ENCODE measurements around the gene AK4. TPM values are rescaled to one million over a fixed set of nuclear protein-coding genes. Genes with fewer than 3 reads are reported as not detected.

Gene AK4
- total and polyA plus RNA-seq, 2 donors from 2014 or later: 47.6 to 131 TPM

- Histone ChIP-seq H3K4me3 (ENCODE audit: low read length in 3 of 3) (no peak overlapping the region), H3K4me1 (ENCODE audit: control insufficient read depth in 2 of 3, insufficient read depth in 2 of 3, low read depth in 1 of 3, low read length in 3 of 3) (peaks cover 0 to 20% (median 6%) of the 10 kb centered on the region in 3 donors), H3K9ac (ENCODE audit: low read length in 3 of 3) (no peak overlapping the region), H3K9me3 (ENCODE audit: control insufficient read depth in 2 of 3, insufficient read depth in 1 of 3, low read length in 3 of 3) (no peaks in the 10 kb centered on the region), H3K36me3 (ENCODE audit: control insufficient read depth in 2 of 3, insufficient read depth in 3 of 3, low read length in 3 of 3) (peaks cover 0 to 8% (median 0%) of the 10 kb centered on the region in 3 donors), H3K27me3 (ENCODE audit: control insufficient read depth, insufficient read depth, low read length) (no peaks in the 10 kb centered on the region), H3K27ac (ENCODE audit: low read depth in 2 of 2, low read length in 2 of 2) (no peak overlapping the region)
- intact Hi-C loops (cut with DNase I): no loop called here
- TF ChIP-seq CTCF (IDR thresholded peaks at IDR 0.05; ENCODE audit: borderline replicate concordance, extremely low read depth, insufficient read depth): no peak
- FAIRE-seq: no peak
- no peak for DNase-seq
These were observed 50.1 kb downstream of the AK4 start for GRCh38 chr1:65198096-65198495.

DNA sequence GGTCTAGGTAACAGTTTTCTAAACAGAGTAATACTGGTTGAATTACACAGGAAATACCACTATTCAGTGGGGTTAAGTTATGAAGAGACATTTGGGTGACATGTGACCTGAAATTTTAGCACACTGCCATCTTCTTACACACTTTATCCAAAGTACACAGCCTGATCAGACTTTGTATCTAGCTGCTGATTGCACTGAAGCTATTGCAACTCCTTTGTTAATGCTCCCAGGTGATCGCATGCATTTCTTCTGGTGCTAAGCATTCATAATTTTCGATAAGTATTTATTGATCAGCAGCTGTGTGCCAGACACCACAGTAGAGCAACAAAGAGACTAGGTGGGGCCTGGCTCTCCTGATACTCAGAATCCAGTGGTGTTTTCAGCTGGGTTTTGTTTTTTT lies 52.4 kb downstream of the AK4 start:
- intact Hi-C loops (cut with DNase I): loop anchor here (10.0 kb wide), 1 partner anchor 146 kb away; no protein-coding TSS in a partner anchor
- FAIRE-seq: no peak

DNA sequence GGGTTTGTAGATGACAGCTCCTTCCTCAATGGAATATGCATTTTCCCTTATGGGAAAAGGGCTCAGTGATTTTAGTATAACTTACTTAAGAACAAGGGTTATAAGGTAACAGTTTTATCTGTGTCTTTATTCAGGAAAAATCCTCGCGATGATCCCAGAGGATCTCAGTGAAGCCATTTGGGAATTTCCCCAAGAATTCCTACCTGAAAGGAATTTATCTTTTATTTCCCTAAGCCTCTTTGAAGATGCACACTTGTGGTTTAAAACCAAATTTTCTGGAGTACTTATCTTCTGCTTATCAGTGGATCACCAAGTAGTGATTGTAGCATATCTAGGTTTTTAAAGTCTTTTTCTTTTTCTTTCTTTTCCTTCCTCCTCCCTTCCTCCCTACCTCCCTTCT lies 58.8 kb downstream of the AK4 start:
- no peak overlapping the region for H3K27ac ChIP-seq (ENCODE audit: low read depth in 2 of 2, low read length in 2 of 2)
- intact Hi-C loops (cut with DNase I): loop anchor here (10.0 kb wide), 1 partner anchor 152 kb away; no protein-coding TSS in a partner anchor
- H3K9me3 ChIP-seq (ENCODE audit: control insufficient read depth in 2 of 3, insufficient read depth in 1 of 3, low read length in 3 of 3): no peaks in the 10 kb centered on the region
- no peak overlapping the region for H3K4me3 ChIP-seq (ENCODE audit: low read length in 3 of 3)
- no peaks in the 10 kb centered on the region for H3K36me3 ChIP-seq (ENCODE audit: control insufficient read depth in 2 of 3, insufficient read depth in 3 of 3, low read length in 3 of 3)
- peaks cover 0 to 19% (median 6%) of the 10 kb centered on the region in 3 donors for H3K4me1 ChIP-seq (ENCODE audit: control insufficient read depth in 2 of 3, insufficient read depth in 2 of 3, low read depth in 1 of 3, low read length in 3 of 3)
- DNase-seq (no peak), FAIRE-seq (no peak)
- H3K27me3 ChIP-seq (ENCODE audit: control insufficient read depth, insufficient read depth, low read length): no peaks in the 10 kb centered on the region
- no peak for TF ChIP-seq CTCF (IDR thresholded peaks at IDR 0.05; ENCODE audit: borderline replicate concordance, extremely low read depth, insufficient read depth)
- H3K9ac ChIP-seq (ENCODE audit: low read length in 3 of 3): no peak overlapping the region

More for the DNA sequence above, 52.4 kb downstream of the AK4 start:
- peaks cover 0 to 8% (median 0%) of the 10 kb centered on the region in 3 donors for H3K36me3 ChIP-seq (ENCODE audit: control insufficient read depth in 2 of 3, insufficient read depth in 3 of 3, low read length in 3 of 3)
- H3K9me3 ChIP-seq (ENCODE audit: control insufficient read depth in 2 of 3, insufficient read depth in 1 of 3, low read length in 3 of 3): no peaks in the 10 kb centered on the region
- no peak for TF ChIP-seq CTCF (IDR thresholded peaks at IDR 0.05; ENCODE audit: borderline replicate concordance, extremely low read depth, insufficient read depth)
- no peak overlapping the region for H3K9ac ChIP-seq (ENCODE audit: low read length in 3 of 3)
- H3K4me3 ChIP-seq (ENCODE audit: low read length in 3 of 3): no peak overlapping the region
- no peak for DNase-seq
- H3K4me1 ChIP-seq (ENCODE audit: control insufficient read depth in 2 of 3, insufficient read depth in 2 of 3, low read depth in 1 of 3, low read length in 3 of 3): peaks cover 0 to 20% (median 6%) of the 10 kb centered on the region in 3 donors
- no peaks in the 10 kb centered on the region for H3K27me3 ChIP-seq (ENCODE audit: control insufficient read depth, insufficient read depth, low read length)
- no peak overlapping the region for H3K27ac ChIP-seq (ENCODE audit: low read depth in 2 of 2, low read length in 2 of 2)

- intact Hi-C loops (cut with DNase I): loop anchor here (10.0 kb wide), 1 partner anchor 153 kb away; no protein-coding TSS in a partner anchor
These were observed 59.3 kb downstream of the AK4 start for GRCh38 chr1:65207317-65207716.

More at GRCh38 chr1:65207317-65207716, 59.3 kb downstream of the AK4 start:
- Histone ChIP-seq H3K36me3 (ENCODE audit: control insufficient read depth in 2 of 3, insufficient read depth in 3 of 3, low read length in 3 of 3) (no peaks in the 10 kb centered on the region), H3K4me3 (ENCODE audit: low read length in 3 of 3) (no peak overlapping the region), H3K27me3 (ENCODE audit: control insufficient read depth, insufficient read depth, low read length) (no peaks in the 10 kb centered on the region), H3K27ac (ENCODE audit: low read depth in 2 of 2, low read length in 2 of 2) (no peak overlapping the region), H3K9ac (ENCODE audit: low read length in 3 of 3) (no peak overlapping the region), H3K9me3 (ENCODE audit: control insufficient read depth in 2 of 3, insufficient read depth in 1 of 3, low read length in 3 of 3) (no peaks in the 10 kb centered on the region), H3K4me1 (ENCODE audit: control insufficient read depth in 2 of 3, insufficient read depth in 2 of 3, low read depth in 1 of 3, low read length in 3 of 3) (peaks cover 0 to 18% (median 6%) of the 10 kb centered on the region in 3 donors)
- no peak for DNase-seq
- no peak for TF ChIP-seq CTCF (IDR thresholded peaks at IDR 0.05; ENCODE audit: borderline replicate concordance, extremely low read depth, insufficient read depth)
- FAIRE-seq: no peak

Measured in kidney (tissue), 14 donors.